ENCODE results near the gene KRT1. TPM values are rescaled to one million over a fixed set of nuclear protein-coding genes. Genes with fewer than 3 reads are reported as not detected.

Gene KRT1
- total and polyA plus RNA-seq, 10 of the 15 experiments (the other 5 are each of a cell fraction or from before 2014, with no cell fraction given) = not detected

- CTCF ChIA-PET = interaction anchor here (0.7 kb wide), 1 partner anchor 11 kb away, joined by 3 read pairs; no protein-coding TSS in a partner anchor
- Histone ChIP-seq H3K9me3 (replicated peaks; ENCODE audit: control insufficient read depth, insufficient read depth, low read length) (no peaks in the 10 kb centered on the region), H4K20me1 (ENCODE audit: control insufficient read depth, insufficient read depth) (no peaks in the 10 kb centered on the region), H3K36me3 (ENCODE audit: control insufficient read depth in 2 of 2, insufficient read depth in 2 of 2, low read length in 1 of 2) (no peaks in the 10 kb centered on the region), H3K4me1 (ENCODE audit: control insufficient read depth, insufficient read depth, low read length) (no peaks in the 10 kb centered on the region), H2AFZ (ENCODE audit: control insufficient read depth, low read depth, low read length) (no peak overlapping the region), H3K4me3 (no peak overlapping the region), H3K9ac (ENCODE audit: control insufficient read depth, insufficient read depth, low read length) (no peak overlapping the region), H3K4me2 (ENCODE audit: control insufficient read depth, insufficient read depth) (no peak overlapping the region), H3K27me3 (replicated peaks in 1 of 2; ENCODE audit: control insufficient read depth in 2 of 2, insufficient read depth in 2 of 2, low read length in 1 of 2) (peaks cover 1 to 2% of the 10 kb centered on the region in 2 experiments; a peak in 2 of 4 replicates), H3K27ac (ENCODE audit: control insufficient read depth, insufficient read depth) (no peak overlapping the region), H3K79me2 (ENCODE audit: control insufficient read depth, insufficient read depth, low read length) (no peaks in the 10 kb centered on the region)
- no peak for TF ChIP-seq GABPA (IDR thresholded peaks at IDR 0.05; ENCODE audit: low read depth)
- no peak for TF ChIP-seq RELA (IDR thresholded peaks at IDR 0.05; ENCODE audit: borderline replicate concordance, partially characterized antibody)
- TF ChIP-seq EED (IDR thresholded peaks at IDR 0.05; ENCODE audit: low read depth) = no peak
- no peak for TF ChIP-seq FOXM1 (IDR thresholded peaks at IDR 0.05; ENCODE audit: low read depth, low read length)
- no peak for TF ChIP-seq EGR1 (IDR thresholded peaks at IDR 0.05; ENCODE audit: borderline replicate concordance in 1 of 2, low read depth in 2 of 2, low read length in 2 of 2)
- no peak for TF ChIP-seq SREBF2 (IDR thresholded peaks at IDR 0.05; ENCODE audit: low read length)
- TF ChIP-seq POLR2A (IDR thresholded peaks at IDR 0.05; ENCODE audit: low read depth, low read length) = no peak
- TF ChIP-seq IRF4 (IDR thresholded peaks at IDR 0.05; ENCODE audit: low read depth, low read length) = no peak
- no peak for TF ChIP-seq HSF1 (IDR thresholded peaks at IDR 0.05; ENCODE audit: low read depth, low read length)
- no peak for TF ChIP-seq ZNF384 (IDR thresholded peaks at IDR 0.05; ENCODE audit: borderline replicate concordance, low read depth, low read length)
- no peak for TF ChIP-seq BHLHE40 (IDR thresholded peaks at IDR 0.05; ENCODE audit: borderline replicate concordance in 1 of 2, low read depth in 2 of 2, low read length in 1 of 2)
- TF ChIP-seq RUNX3 (IDR thresholded peaks at IDR 0.05; ENCODE audit: low read length) = no peak
- TF ChIP-seq RCOR1 (conservative IDR thresholded peaks at IDR 0.05; ENCODE audit: low read depth, low read length) = no peak
- no peak for TF ChIP-seq ZNF24 (IDR thresholded peaks at IDR 0.05)
- TF ChIP-seq RFX5 (IDR thresholded peaks at IDR 0.05; ENCODE audit: low read depth, low read length) = no peak
- no peak for TF ChIP-seq NKRF (conservative IDR thresholded peaks at IDR 0.05)
- TF ChIP-seq BMI1 (IDR thresholded peaks at IDR 0.05; ENCODE audit: borderline replicate concordance) = no peak
- TF ChIP-seq POU2F2 (IDR thresholded peaks at IDR 0.05; ENCODE audit: borderline replicate concordance, low read depth, low read length) = no peak
- TF ChIP-seq, protein P1, sequence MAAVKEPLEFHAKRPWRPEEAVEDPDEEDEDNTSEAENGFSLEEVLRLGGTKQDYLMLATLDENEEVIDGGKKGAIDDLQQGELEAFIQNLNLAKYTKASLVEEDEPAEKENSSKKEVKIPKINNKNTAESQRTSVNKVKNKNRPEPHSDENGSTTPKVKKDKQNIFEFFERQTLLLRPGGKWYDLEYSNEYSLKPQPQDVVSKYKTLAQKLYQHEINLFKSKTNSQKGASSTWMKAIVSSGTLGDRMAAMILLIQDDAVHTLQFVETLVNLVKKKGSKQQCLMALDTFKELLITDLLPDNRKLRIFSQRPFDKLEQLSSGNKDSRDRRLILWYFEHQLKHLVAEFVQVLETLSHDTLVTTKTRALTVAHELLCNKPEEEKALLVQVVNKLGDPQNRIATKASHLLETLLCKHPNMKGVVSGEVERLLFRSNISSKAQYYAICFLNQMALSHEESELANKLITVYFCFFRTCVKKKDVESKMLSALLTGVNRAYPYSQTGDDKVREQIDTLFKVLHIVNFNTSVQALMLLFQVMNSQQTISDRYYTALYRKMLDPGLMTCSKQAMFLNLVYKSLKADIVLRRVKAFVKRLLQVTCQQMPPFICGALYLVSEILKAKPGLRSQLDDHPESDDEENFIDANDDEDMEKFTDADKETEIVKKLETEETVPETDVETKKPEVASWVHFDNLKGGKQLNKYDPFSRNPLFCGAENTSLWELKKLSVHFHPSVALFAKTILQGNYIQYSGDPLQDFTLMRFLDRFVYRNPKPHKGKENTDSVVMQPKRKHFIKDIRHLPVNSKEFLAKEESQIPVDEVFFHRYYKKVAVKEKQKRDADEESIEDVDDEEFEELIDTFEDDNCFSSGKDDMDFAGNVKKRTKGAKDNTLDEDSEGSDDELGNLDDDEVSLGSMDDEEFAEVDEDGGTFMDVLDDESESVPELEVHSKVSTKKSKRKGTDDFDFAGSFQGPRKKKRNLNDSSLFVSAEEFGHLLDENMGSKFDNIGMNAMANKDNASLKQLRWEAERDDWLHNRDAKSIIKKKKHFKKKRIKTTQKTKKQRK (IDR thresholded peaks at IDR 0.05; ENCODE audit: low read depth, low read length) = no peak
- in situ Hi-C loops (cut with MboI) = no loop called here
- POLR2A ChIA-PET = no interaction called here
- ATAC-seq = no peak
- SMC1A ChIA-PET (ENCODE audit: uncharacterized antibody, unreplicated experiment) = no interaction called here
- RAD21 ChIA-PET (ENCODE audit: unreplicated experiment) = no interaction called here
- intact Hi-C loops (cut with micrococcal nuclease; ENCODE audit: unreplicated experiment) = no loop called here
- no peak for FAIRE-seq
- no TSS peak for BruUV-seq (replicated peaks)
- 18% methylated on average over 10 of the region's 11 CpGs for WGBS (ENCODE audit: insufficient coverage, insufficient replicate concordance, low lambda C conversion rate, missing lambda C conversion rate)
- DNase-seq (ENCODE audit: low read depth, low spot score) = no peak
Observed at GRCh38 chr12:52698651-52699340, 18.6 kb upstream of the KRT1 start.

Data from GM12878 (cell line).